AG10803 (cell line): ENCODE data around the gene ACOT11.

Experiments
- DNase-seq: peaks from one replicate; pipeline ENCODE4 v3.0.0; 2010; ENCODE audit warnings: low read depth
- H3K4me3 ChIP-seq: 2 replicates; pipeline ENCODE4 v1.5.1; 2011; ENCODE audit warnings: mild to moderate bottlenecking, low read length, control low read depth
- TF ChIP-seq, protein P1 (sequence below): conservative IDR thresholded peaks from 2 replicates; pipeline ENCODE4 v1.5.1; 2011; ENCODE audit warnings: mild to moderate bottlenecking, low read length, control low read depth, inconsistent platforms

The ACOT11 gene

DNA sequence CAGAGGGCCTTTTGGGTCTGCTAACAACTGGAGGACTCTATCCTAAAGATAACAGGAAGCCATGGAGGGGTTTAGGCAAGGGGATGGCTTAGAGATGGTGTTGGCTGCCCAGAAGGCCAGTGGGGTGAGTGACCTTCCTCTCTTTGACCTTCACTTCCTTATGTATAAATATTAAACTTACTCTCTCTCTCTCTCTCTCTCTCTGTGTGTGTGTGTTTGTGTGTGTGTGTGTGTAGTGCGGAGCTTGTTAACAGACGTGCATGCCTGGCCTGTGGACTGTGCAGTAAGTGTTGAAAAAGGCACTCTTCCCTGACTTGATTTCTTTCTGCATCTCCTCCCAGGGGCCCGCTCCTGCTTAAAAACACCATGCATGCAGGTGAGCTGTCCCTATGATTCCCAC, 103.6 kb downstream of the ACOT11 start:
- H3K4me3 ChIP-seq = no peak overlapping the region
- TF ChIP-seq, protein P1, sequence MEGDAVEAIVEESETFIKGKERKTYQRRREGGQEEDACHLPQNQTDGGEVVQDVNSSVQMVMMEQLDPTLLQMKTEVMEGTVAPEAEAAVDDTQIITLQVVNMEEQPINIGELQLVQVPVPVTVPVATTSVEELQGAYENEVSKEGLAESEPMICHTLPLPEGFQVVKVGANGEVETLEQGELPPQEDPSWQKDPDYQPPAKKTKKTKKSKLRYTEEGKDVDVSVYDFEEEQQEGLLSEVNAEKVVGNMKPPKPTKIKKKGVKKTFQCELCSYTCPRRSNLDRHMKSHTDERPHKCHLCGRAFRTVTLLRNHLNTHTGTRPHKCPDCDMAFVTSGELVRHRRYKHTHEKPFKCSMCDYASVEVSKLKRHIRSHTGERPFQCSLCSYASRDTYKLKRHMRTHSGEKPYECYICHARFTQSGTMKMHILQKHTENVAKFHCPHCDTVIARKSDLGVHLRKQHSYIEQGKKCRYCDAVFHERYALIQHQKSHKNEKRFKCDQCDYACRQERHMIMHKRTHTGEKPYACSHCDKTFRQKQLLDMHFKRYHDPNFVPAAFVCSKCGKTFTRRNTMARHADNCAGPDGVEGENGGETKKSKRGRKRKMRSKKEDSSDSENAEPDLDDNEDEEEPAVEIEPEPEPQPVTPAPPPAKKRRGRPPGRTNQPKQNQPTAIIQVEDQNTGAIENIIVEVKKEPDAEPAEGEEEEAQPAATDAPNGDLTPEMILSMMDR = no peak
- no peak for DNase-seq

DNA sequence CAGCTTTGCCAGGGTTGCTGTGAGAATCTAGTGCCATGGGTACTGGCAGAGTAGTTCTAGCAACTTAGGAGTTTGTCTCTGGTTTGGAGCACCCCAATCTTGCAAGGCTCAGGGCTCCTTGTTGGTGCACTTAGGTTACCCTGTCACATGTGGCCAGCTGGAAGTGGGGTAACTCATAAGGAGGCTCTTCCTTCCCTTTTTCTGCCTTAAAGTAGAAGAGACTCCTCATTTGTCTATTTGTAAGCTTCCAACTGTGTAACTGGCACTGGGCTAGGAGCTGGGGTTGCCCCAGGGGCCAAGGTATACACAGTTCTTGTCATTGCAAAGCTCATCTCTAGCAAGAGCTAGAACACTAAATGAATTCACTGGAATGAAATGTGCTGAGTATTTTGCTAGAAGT, 104.1 kb downstream of the ACOT11 start:
- no peak overlapping the region for H3K4me3 ChIP-seq
- TF ChIP-seq, protein P1 = no peak
- no peak for DNase-seq

DNA sequence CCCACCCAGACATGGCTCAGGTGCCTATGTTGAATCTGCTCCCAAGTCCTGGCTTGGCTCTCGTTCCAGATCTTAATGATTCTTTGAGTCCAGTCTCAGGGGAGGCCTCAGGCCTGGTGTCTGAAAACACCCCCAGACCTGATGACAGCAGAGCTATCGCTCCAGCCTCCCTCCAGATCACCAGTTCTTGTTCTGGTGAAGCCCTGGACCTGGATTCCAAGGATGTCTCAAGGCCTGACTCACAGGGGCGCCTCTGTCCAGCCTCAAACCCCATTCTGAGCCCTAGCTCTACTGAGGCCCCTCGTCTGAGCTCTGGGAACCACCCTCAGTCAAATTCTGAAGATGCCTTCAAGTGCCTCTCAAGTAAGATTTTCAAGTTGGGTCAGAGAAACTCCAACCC, 105.0 kb downstream of the ACOT11 start:
- TF ChIP-seq, protein P1 = no peak
- H3K4me3 ChIP-seq = no peak overlapping the region
- DNase-seq = peak; percentile 7

DNA sequence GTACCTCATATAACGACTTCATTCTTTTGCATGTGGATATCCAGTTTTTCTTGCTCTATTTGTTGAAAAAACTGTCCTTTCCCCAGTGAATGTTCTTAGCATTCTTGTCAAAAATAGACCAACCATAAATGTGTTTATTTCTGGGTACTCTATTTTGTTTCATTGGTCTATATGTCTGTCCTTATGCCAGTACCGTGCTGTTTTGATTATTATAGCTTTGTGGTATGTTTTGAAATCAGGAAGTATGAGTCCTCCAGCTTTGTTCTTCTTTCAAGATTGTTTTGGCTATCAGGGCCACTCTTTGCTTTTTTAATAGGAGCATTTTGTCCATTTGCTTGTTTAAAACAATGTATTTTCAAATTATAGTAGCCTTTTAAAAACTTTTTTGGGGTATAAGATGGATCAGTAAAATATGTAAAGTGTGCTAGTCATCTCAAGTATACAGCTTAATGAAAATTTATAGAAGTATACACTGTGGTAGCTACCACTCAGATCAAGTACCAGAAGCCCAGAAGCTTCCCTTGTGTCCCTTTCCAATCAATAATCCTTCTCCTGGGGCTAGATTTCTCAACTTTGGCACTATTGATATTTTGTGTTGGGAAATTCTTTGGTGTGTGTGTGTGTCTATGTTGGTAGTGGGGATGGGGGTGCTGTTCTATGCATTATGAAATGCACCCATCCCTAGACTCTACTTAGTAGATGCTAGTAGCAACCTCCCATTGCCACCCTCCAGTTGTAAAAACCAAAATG, 110.3 kb downstream of the ACOT11 start:
- no peak for DNase-seq
- TF ChIP-seq, protein P1 = no peak
- H3K4me3 ChIP-seq = no peak overlapping the region
